ENCODE data around the gene TTLL7. TPM values are rescaled to one million over a fixed set of nuclear protein-coding genes. Genes with fewer than 3 reads are reported as not detected.

The TTLL7 gene
- total RNA-seq, 6 experiments from 2014 or later: 0.92 to 7.2 (median 3.9) TPM

DNA sequence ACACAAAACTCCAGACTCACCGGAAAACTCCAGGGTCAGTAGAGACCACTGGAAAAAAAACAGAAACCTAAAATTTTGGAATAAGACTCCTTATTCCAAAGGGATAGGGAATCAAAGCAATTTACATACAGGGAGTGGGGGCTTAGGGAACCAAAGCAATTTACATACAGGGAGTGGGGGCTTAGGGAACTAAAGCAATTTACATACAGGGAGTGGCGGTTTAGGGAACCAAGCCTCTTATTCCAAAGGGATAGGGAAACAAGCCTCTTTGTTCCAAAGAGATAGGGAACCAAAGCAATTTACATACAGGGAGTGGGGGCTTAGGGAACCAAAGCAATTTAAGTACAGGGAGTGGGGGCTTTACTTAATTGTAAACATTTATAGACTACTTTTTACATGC lies 28.4 kb upstream of the TTLL7 start:
- H3K36me3 ChIP-seq: no peaks in the 10 kb centered on the region
- WGBS (ENCODE audit: insufficient coverage, low coverage, low lambda C conversion rate, missing lambda C conversion rate): 75% methylated on average over 2 of the region's 2 CpGs
- intact Hi-C loops (cut with DNase I): no loop called here
- H3K27ac ChIP-seq: no peak overlapping the region
- TF ChIP-seq, protein P1, sequence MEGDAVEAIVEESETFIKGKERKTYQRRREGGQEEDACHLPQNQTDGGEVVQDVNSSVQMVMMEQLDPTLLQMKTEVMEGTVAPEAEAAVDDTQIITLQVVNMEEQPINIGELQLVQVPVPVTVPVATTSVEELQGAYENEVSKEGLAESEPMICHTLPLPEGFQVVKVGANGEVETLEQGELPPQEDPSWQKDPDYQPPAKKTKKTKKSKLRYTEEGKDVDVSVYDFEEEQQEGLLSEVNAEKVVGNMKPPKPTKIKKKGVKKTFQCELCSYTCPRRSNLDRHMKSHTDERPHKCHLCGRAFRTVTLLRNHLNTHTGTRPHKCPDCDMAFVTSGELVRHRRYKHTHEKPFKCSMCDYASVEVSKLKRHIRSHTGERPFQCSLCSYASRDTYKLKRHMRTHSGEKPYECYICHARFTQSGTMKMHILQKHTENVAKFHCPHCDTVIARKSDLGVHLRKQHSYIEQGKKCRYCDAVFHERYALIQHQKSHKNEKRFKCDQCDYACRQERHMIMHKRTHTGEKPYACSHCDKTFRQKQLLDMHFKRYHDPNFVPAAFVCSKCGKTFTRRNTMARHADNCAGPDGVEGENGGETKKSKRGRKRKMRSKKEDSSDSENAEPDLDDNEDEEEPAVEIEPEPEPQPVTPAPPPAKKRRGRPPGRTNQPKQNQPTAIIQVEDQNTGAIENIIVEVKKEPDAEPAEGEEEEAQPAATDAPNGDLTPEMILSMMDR (IDR thresholded peaks at IDR 0.05): no peak
- TF ChIP-seq POLR2A (IDR thresholded peaks at IDR 0.05): no peak
- no peak overlapping the region for H3K4me3 ChIP-seq
- ATAC-seq (no peak), DNase-seq (no peak)
- H3K4me1 ChIP-seq: peaks cover 0 to 6% (median 2%) of the 10 kb centered on the region in 4 donors
- H3K27me3 ChIP-seq: no peaks in the 10 kb centered on the region
- no peaks in the 10 kb centered on the region for H3K9me3 ChIP-seq

DNA sequence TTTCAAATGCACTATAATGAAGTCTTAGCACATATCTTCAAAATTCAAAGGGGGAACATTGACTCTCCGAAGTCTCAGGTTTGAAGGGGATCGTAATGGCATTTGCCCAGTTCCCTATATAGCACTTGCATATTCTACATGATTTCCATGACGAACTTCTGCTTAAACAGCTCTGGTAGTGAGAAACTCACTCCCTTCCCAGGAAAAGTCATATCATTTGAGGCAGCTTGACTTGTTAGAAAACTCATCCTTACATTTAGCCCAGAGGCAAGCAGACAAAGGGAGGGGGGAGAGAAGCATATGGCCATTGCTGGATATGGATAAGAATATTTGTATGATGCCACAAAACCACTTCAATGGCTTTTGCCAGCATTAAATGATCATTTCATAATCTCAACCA lies 27.0 kb upstream of the TTLL7 start:
- no peak for DNase-seq
- H3K36me3 ChIP-seq: no peaks in the 10 kb centered on the region
- intact Hi-C loops (cut with DNase I): no loop called here
- H3K27me3 ChIP-seq: no peaks in the 10 kb centered on the region
- H3K27ac ChIP-seq: no peak overlapping the region
- WGBS (ENCODE audit: insufficient coverage, low coverage, low lambda C conversion rate, missing lambda C conversion rate): 69% methylated on average over 3 of the region's 3 CpGs
- H3K4me1 ChIP-seq: no peaks in the 10 kb centered on the region
- TF ChIP-seq, protein P1 (IDR thresholded peaks at IDR 0.05): no peak
- no peak for TF ChIP-seq POLR2A (IDR thresholded peaks at IDR 0.05)
- no peak overlapping the region for H3K4me3 ChIP-seq
- no peak for ATAC-seq
- no peaks in the 10 kb centered on the region for H3K9me3 ChIP-seq

DNA sequence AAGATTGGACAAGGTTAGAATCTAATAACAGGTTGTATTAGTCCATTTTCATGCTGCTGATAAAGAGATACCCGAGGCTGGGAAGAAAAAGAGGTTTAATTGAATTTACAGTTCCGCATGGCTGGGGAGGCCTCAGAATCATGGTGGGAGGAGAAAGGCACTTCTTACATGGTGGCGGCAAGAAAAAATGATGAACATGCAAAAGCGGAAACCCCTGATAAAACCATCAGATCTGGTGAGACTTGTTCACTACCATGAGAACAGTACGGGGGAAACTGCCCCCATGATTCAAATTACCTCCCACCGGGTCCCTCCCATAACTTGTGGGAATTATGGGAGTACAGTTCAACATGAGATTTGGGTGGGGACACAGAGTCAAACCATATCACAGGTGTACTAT lies 22.9 kb upstream of the TTLL7 start:
- intact Hi-C loops (cut with DNase I): no loop called here
- Histone ChIP-seq H3K4me3 (no peak overlapping the region), H3K36me3 (no peaks in the 10 kb centered on the region), H3K4me1 (peaks cover 0 to 12% (median 4%) of the 10 kb centered on the region in 4 donors), H3K27ac (no peak overlapping the region), H3K27me3 (no peaks in the 10 kb centered on the region), H3K9me3 (no peaks in the 10 kb centered on the region)
- ATAC-seq: no peak
- DNase-seq: no peak
- TF ChIP-seq POLR2A (IDR thresholded peaks at IDR 0.05): no peak
- TF ChIP-seq, protein P1 (IDR thresholded peaks at IDR 0.05): no peak
- WGBS (ENCODE audit: insufficient coverage, low coverage, low lambda C conversion rate, missing lambda C conversion rate): 92% methylated on average over 2 of the region's 6 CpGs

DNA sequence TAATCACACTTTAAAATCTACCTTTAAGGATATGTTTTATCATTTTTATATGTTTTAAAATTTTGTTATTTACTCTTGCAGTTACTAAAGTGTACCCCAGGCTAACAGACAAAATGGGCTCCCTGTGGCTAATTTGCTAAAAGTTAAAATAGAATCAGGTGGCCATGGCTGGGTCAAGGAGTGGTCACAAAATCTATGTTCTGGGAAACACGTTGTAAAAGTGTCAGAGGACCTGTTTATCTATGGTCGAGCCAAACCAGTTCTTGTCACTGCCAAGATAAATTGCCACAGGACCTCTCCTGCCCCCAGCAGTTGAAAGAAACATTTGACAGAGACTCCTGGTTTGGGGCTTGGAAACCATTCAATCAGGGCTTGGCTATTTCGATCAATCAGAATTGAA lies 21.2 kb upstream of the TTLL7 start:
- intact Hi-C loops (cut with DNase I): no loop called here
- Histone ChIP-seq H3K27me3 (no peaks in the 10 kb centered on the region), H3K27ac (peak overlapping the region in 2 of 3 donors; percentile 44 to 46), H3K36me3 (no peaks in the 10 kb centered on the region), H3K9me3 (no peaks in the 10 kb centered on the region), H3K4me3 (no peak overlapping the region), H3K4me1 (peaks cover 0 to 12% (median 4%) of the 10 kb centered on the region in 4 donors)
- peak; percentile 95 to 96 (median 96) for ATAC-seq
- 3% methylated on average over 3 of the region's 3 CpGs for WGBS (ENCODE audit: insufficient coverage, low coverage, low lambda C conversion rate, missing lambda C conversion rate)
- no peak for TF ChIP-seq POLR2A (IDR thresholded peaks at IDR 0.05)
- TF ChIP-seq, protein P1 (IDR thresholded peaks at IDR 0.05): peak in 2 of 4 donors; percentile 30 to 32
- DNase-seq: peak in 1 of 3 donors; percentile 73

DNA sequence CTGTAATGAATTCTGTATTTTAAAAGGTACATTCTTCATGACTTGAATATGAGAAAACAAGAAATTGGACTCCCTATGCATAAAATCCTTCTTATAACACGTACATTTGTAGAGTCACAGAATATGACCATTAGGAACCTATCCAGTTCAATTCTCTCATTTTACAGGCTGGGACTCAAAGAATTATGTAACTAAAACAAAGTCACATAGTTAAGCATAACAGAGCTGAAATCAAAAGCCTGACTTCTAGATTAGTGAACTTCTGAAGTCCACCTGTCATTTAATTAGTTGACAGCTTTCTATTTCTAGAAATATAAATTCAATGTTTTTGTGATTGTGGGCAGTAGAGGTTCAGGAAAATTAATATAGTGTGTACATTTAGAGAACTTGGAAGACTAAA lies 20.3 kb upstream of the TTLL7 start:
- no peak for TF ChIP-seq POLR2A (IDR thresholded peaks at IDR 0.05)
- TF ChIP-seq, protein P1 (IDR thresholded peaks at IDR 0.05): no peak
- 39% methylated on average over 1 of the region's 1 CpG for WGBS (ENCODE audit: insufficient coverage, low coverage, low lambda C conversion rate, missing lambda C conversion rate)
- Histone ChIP-seq H3K27ac (peak overlapping the region in 2 of 3 donors; percentile 21 to 46), H3K27me3 (no peaks in the 10 kb centered on the region), H3K4me1 (peaks cover 0 to 12% (median 4%) of the 10 kb centered on the region in 4 donors), H3K9me3 (no peaks in the 10 kb centered on the region), H3K36me3 (no peaks in the 10 kb centered on the region), H3K4me3 (no peak overlapping the region)
- peak in 3 of 4 donors; percentile 50 to 69 (median 59) for ATAC-seq
- intact Hi-C loops (cut with DNase I): no loop called here
- DNase-seq: no peak
